HG03108 (cell line): ENCODE measurements around the gene ABCA3.

Source experiments
- ATAC-seq: cut with Tn5 transposase; IDR thresholded peaks from one replicate; pipeline ENCODE4 v1.9.1; 2021; ENCODE audit warnings: moderate library complexity; ENCODE audit not compliant: unreplicated experiment

ABCA3 gene

DNA sequence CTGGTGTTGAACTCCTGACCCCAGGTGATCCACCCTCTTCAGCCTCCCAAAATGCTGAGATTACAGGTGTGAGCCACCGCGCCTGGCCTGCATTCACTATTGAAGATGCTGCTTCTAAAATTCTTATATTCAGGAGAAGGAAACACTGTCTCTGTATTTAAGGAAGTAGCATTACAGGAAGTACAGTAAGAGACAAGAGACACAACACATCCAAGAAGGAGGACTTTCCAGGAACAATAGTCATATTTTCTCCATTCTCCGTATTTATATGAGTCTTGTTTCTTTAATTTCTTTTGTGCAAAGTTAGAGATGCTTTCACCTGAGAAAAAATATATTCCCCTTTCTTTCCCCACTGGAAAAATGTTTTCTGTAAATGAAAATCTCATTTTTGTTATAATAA lies 18.3 kb upstream of the ABCA3 start:
- ATAC-seq, result no peak

DNA sequence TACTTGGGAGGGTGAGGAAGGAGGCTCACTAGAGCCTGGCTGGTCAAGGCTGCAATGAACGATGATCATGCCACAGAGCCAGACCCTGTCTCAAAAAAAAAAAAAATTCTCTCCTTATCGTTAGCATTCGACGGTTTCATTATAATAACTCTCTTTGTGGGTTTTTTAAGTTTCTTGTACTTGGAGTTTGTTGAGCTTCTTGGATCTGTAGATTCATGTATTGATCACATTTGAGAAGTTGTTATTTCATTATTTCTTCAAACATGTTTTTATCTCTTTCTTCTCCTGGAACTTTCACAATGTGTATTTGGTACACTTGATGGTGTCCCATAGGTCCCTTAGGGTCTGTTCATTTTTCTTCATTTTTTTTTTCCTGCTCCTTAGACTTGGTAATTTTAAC lies 16.8 kb upstream of the ABCA3 start:
- no peak for ATAC-seq

DNA sequence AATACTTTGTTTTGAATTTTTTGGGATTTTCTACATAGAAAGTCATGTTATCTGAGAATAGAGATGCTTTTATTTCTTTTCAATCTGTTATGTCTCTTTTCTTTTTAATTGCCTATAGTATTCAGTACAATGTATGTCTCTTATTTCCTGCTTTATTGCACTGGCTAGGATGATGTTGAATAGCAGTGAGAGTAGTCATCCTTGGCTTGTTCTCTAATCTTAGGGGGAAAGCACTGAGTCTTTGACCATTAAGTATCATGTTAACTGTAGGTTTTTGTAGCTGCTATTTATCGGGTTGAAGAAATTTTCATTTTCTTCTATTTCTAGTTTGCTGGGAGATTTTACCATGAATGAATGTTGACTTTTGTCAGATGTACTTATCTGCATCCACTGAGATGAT lies 10.0 kb upstream of the ABCA3 start:
- ATAC-seq, result no peak

DNA sequence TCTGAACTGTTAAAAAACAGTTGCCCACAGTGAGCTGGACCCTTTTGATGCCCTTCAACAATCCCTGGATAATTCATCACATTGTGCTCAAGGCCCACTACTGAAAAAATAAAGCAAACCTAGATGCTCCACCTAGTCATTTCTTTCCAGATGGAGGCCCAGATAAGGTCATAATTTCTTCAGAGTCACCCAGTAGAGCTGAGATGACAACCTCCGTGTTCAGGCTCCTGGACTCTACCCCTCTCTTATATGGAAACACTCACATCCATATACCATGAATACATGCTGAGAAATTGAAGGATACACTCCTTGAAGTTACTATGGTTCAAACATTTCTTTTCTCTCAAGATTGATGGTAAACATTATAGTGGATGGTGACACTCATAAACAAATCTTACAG lies 2.7 kb upstream of the ABCA3 start:
- no peak for ATAC-seq

DNA sequence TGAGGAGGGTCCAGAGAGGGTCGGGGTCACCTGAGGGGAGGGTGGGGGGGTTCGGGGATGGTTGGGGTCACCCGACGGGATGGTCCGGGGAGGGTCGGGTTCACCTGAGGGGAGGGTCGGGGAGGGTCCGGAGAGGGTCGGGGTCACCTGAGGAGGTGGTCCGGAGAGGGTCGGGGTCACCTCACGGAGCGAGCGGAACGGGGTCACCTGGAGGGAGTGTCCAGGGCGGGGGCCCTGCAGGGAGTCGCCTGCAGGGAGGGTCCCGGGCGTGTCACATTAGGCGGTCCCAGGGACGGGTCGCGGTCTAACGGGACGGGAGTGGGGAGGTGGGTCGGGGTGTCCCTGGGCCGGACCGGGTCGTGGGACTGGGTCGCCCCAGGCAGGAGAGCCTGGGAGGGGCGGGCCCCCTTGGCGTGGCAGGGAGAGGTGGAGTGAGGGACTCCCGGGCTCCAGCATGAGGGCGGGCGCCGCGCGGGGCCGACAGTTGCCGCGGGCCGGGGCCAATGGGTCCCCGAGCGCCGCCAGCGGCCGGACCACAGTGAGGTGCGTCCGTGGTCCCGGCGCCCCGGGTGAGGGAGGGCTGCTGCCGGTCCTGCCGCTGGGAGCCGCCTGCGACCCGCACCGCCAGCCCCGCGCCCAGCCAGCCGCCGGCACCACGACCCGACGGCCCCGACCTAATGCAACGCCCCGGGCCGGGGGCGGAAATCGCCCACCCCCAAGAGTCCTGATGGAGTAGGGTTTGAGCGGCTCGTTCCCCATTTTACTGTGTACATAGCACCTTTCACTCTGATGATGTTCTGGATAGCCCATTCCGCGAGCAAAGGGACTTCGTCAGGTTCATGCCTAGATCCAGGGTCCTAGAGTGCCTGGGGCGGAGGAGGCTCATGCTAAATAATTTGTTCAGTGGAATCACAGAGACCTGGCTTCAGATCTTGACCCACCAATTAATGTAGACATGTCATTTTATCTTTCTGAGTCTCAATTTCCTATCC lies 1.2 kb upstream of the ABCA3 start:
- no peak for ATAC-seq

DNA sequence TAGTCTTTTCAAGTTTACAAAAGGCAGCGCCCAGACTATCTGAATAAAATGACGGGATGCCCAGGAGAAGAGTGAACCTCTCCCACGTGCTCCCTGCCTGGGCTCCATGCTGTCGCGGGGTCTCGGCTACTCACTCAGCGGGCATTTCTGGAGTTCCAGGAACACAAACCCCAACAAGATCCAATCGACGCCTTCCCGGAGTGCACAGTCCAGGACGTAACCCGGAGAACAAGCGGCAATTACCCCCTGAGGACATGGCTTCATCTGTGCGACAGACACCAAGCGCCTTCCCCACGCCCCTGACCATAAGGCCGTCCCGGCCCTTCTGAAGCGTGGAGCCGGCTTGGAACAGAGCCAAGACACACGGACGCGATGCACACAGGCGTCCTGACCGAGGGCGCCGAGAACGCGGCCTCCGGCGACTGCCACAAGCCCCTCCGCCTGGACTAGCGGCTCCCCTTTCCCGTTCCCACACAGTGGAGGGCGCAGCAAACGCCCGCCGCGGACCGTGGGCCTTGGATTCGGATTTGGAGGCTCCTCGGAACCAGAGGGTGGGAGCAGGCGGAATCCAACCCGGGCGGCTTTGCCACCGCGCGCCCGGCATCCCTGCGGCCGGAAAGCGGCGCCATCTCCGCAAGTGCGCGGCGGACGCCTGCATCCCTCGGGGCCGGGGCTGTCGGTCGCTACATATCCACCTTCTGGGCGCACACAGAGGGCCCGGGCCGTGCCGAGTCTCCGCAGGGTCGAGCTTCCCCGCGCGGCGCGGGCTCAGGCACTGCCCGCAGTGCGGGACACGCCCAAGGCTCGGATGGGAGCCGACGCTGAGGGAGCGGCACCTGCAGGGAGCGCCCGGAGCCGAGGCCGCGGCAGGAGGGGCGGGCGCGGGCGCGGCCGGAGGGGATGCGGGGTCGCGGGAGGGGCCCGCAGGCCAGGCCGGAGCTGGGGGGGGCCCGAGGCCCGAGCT lies 725 bp downstream of the ABCA3 start:
- ATAC-seq, result peak; percentile 24

DNA sequence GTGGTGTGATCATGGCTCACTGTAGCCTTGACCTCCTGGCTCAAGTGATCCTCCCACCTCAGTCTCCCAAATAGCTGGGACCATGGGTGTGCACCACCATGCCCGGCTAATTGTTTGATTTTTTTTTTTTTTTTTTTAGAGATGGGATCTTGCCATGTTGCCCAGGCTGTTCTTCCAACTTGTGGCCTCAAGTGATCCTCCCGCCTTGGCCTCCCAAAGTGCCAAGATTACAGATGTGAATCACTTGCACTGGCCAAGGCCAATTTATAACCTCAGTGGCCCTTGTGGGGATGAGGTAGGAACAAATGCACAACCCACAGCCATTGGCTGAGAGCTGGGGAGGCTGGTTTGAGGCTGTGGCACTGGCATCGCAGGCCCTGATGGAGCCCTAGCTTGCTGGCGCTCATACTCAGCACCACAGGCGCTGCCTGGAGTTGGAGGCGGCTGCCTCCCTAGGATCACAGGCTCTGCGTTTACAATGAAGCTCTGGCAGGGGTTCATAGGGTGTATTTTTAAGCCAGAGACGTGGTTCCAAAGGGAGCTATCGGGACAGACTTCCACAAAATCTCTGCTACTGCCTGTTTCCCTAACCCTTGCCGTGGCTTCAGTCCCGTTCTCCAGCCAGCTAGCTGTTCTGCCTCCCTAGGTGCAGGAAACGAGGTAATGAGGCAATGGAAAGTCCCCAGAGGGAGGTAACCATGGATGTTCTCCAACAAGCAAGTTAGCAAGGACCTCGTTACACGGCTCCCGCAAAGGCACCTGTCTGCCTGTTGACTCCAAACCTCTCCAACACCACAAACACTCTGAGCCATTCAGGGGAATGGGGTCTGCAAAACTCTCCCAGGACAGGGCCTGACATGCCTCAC lies 2.9 kb downstream of the ABCA3 start:
- ATAC-seq, result no peak

DNA sequence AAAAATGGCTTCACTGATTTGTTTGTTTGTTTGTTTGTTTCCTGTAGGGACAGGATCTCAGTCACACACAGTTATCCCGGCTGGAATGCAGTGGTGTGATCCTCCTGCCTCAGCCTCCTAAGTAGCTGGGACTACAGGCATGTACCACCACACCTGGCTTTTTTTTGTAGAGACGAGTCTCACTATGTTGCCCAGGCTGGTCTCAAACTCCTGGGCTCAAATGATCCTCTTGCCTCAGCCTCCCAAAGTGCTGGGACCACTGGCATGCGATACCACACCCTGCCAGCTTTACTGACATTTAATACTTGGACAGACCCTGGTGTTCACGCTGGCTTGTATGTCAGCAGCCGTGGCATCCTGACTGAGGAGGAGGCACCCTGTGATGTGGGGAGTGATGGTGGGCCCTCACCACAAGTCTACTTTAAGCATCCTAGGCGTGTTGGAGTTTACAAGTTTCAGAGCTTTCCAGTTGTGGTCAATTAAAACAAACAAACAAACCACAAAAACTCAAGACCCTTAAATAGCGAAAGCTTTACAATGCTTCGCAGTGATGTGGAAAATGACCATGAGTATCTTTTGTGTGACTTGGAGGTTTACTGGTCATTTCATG lies 5.1 kb downstream of the ABCA3 start:
- no peak for ATAC-seq

DNA sequence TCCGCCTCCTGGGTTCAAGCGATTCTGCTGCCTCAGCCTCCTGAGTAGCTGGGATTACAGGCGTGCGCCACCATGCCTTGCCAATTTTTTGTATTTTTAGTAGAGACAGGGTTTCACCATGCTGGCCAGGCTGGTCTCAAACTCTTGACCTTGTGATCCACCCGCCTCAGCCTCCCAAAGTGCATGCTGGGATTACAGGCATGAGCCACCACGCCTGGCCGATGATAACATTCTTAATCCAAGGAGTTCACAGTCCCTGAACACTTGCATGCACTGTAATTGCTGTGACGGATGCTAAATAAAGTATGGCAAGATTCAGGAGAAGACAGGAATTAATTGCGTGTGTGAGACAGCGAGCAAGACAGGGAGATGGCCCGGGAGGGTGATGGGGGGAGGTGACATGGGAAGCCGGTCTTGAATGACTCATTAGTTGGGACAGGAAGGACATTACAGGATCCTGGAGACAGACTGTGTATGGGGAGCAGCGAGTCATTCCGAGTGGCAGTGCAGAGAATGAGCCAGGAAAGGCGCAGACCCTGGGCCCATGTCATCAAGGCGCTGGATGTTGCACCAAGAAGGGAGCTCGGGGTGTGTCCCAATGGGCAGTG lies 6.7 kb downstream of the ABCA3 start:
- ATAC-seq, result no peak

DNA sequence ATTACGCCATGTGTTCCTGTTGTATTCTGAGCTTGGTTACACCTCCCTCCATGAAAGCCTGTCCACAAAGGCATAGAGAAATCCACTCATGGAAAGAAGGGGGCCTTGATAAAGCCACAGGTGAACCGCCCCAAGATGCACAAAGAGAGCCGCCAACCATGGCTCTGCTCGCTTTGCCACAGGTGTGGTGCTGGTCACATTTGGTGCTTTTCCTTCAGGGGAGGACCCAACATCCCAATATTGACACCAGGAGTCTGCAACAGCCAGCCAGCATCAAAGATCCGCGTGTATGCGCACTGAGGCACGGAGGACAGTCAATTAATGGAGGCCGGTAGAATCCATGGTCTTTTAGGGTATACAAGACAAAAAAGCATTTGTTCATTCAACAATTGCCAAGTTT lies 7.3 kb downstream of the ABCA3 start:
- ATAC-seq, result no peak

DNA sequence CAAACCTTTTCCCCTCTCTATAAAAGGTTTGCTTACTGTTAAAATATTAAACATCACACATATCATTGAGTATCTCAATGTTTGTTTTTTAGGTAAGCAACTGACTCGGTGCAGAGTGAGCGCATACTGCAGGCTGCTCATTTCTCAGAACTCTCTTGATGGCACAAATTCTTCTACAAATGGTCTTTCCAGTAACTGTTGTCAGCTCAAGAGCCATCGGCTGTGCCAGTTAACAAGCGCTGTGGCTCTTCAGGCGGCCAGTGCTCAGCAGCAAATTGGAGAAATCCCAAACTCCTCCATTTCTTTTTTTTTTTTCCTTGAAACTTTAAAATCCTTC lies 8.6 kb downstream of the ABCA3 start:
- ATAC-seq, result no peak

DNA sequence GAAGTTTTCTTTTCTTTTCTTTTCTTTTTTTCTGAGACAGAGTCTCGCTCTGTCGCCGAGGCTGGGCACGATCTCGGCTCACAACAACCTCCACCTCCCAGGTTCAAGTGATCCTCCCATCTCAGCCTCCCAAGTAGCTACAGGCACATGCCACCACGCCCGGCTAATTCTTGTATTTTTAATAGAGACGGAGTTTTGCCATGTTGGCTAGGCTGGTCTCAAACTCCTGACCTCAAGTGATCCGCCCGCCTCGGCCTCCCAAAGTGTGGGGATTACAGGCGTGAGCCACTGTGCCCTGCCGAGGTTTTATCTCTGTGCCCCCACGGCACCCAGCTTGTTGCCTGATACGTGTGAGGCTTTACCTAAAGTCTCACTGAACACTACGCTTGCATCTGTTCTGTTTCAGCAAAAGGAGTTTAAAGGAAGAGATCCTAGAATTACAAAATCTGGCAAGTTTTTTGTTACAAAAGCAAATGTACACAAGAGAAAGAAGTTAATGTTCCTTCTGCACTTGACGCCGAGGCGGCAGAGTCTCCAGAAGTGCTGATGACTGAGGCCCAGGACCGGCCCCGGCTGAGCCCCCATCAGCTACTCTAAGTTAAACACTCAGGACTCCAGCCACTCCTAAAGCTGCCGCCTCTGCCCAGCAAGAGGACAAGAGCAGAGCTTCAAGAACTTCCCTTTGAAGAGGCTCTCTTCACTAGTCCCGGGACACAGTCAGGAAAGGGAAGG lies 9.2 kb downstream of the ABCA3 start:
- ATAC-seq, result no peak

DNA sequence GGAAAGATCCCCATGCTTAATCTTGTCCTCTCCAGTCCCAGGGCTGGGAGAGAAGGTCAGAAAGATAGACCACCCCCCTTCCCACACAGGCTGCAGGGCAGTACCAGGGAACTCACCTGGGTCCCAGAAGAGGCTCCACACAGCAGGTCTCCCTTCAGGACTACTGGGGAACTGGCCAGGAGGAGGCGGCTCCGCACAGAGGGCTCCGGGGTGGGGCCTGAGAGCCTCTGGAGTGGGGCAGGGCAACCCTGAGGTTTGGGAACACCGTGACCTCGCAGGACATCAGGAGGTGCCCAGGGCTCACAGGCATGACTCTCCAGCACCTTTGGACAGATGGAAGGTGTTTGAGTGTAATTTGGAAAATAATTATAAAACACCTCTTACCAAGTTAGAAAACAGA lies 11.0 kb downstream of the ABCA3 start:
- no peak for ATAC-seq

DNA sequence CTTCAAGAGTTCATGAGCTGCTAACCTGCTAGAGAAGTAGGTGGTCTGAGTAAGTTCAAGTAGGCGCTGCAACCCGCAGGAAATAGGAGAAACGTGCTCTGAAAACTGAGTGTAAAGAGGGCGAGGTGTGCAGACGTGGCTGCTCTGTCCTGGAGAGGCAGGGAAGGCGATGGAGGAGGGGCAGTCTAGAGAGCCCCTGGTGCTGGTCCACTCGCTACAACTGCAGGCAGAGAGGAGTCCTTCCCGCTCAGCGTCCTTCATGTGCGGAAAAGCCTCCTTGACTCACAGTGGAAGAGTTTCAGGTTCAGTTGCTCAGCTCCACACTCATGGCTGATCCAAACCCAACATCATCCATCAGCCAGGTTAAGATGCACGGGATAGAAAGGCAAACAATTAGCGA lies 12.1 kb downstream of the ABCA3 start:
- ATAC-seq, result no peak

DNA sequence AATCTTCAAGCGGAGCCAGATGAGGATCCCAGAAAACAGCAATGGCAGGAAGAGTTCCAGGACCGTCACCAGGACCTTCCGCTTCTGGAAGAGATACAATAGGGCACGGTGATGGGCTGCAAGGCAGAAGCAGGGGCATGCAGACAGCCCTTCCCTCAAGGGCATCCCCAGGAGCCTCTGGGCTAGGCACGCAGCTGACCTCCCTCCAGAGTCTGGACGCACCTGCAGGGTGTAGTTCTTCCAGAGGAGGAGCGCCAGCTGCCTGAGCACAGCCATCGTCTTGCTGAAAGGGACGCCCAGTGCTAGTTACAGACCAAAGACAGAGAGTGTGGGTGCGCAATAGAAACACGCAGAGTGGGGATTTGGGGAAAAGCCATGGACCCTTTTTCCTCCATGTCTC lies 14.3 kb downstream of the ABCA3 start:
- no peak for ATAC-seq

DNA sequence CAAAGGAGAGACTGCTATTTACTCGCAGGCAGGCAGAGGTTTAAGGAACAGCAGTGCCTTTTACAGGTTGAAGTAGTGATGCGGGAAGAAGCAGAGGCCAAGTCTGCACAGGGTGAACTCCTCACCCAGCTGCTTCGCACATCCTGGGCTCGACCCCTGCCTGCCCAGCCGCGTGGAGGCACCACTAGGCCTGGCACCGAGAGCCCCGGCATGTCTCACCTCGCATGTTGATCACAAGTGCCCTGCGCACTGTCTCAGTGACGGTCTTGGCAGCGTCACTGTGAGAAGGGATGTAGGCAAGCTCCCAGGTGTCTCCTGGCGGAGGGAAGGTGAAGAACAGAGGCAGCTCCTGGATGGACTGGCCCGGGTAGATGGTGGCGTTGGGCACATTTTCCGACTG lies 14.7 kb downstream of the ABCA3 start:
- no peak for ATAC-seq

DNA sequence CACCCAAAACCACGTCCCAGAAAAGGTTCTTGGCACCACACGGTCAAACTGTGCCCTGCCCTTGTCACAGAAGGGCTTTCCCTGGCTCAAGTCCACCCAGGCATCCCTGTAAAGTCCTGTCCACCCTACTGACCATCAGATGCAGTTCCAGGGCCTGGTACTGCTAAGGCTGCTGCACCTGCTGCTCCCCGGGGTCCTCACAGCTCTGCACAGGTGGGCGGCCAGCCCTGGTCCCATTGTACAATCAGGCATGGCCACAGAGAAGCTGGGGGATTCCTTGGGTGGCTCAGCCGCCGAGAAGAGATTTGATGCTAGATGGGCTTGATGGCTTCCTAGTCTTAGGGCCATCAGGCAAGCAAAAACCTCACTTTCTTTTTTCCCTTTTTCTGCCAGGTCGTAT lies 15.3 kb downstream of the ABCA3 start:
- ATAC-seq, result no peak

DNA sequence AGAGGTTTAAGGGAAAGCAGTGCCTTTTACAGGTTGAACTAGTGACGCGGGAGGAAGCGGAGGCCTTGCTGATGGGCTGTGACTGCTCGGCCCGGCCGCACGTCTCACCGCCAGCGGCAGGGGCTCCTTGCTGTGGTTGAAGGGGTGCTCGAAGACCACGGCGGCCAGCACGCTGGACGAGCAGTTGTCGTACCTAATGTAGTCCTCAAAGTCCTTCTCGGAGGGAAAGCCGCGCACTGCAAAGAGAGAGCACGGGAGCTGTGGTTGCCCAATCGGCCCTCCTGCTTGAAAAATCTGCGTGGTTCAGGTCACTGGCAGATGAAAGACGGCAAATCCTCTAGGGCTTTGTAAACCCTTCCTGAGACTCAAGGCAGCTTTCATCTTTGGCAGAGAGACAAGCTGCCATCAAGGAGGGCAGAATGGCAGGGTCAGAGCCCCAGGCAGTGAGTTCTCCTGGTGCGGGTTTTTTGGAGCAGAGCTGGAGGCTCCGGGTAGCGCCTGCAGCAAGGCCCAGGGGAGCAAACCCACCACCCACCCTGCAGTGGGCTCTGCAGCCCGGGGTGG lies 16.1 kb downstream of the ABCA3 start:
- no peak for ATAC-seq

DNA sequence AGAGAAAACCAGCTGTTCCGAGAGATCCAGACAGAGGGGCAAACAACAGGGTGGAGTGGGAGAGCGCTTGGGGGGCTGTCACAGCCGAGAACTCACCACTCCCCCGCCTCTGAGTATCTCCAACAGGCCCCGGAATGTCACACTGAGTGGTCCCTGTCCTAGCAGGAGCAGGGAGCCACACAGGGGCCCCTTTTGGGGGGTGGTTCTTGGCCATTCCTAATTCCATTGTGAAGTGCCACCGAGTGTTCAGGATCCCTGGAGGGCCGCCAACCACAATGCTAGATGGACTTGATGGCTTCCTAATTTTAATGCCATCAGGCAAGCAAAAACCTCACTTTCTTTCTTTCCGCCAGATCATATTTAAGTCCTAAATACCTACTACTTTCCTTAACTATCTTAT lies 16.8 kb downstream of the ABCA3 start:
- ATAC-seq, result no peak
